ENCODE data around the gene RFT1.

- TF ChIP-seq CREM (CRISPR knock-in tag; IDR thresholded peaks at IDR 0.05) (no peak), ESRRA (CRISPR knock-in tag; IDR thresholded peaks at IDR 0.05; ENCODE audit: borderline replicate concordance) (no peak), NR2C2 (CRISPR knock-in tag; IDR thresholded peaks at IDR 0.05) (no peak), ZNF232 (CRISPR knock-in tag; IDR thresholded peaks at IDR 0.05) (no peak), EMX1 (CRISPR knock-in tag; IDR thresholded peaks at IDR 0.05) (no peak)
Measured at GRCh38 chr3:53082736-53083135, 47.5 kb downstream of the RFT1 start.

Data from WTC11 (cell line).